ENCODE measurements around the gene IGSF3. TPM values are rescaled to one million over a fixed set of nuclear protein-coding genes. Genes with fewer than 3 reads are reported as not detected.

IGSF3 gene
- total RNA-seq, 1 experiment from 2014 or later, result 32.4 TPM

GRCh38 chr1:116686175-116686574, 18.6 kb upstream of the IGSF3 start (continued):
- TF ChIP-seq ZNF138 (CRISPR knock-in tag; conservative IDR thresholded peaks at IDR 0.05) (no peak), JUN (CRISPR knock-in tag; IDR thresholded peaks at IDR 0.05) (no peak), EMX1 (CRISPR knock-in tag; IDR thresholded peaks at IDR 0.05) (no peak), GRHL2 (CRISPR knock-in tag; IDR thresholded peaks at IDR 0.05; ENCODE audit: insufficient replicate concordance, severe bottlenecking) (no peak), CREB1 (CRISPR knock-in tag; IDR thresholded peaks at IDR 0.05) (no peak), PRRX2 (CRISPR knock-in tag; IDR thresholded peaks at IDR 0.05) (no peak), E2F1 (CRISPR knock-in tag; IDR thresholded peaks at IDR 0.05) (no peak), IRF2 (CRISPR knock-in tag; IDR thresholded peaks at IDR 0.05; ENCODE audit: borderline replicate concordance, low read depth) (no peak), NFYB (CRISPR knock-in tag; conservative IDR thresholded peaks at IDR 0.05; ENCODE audit: low read depth) (no peak)
- TF ChIP-seq, protein P1, sequence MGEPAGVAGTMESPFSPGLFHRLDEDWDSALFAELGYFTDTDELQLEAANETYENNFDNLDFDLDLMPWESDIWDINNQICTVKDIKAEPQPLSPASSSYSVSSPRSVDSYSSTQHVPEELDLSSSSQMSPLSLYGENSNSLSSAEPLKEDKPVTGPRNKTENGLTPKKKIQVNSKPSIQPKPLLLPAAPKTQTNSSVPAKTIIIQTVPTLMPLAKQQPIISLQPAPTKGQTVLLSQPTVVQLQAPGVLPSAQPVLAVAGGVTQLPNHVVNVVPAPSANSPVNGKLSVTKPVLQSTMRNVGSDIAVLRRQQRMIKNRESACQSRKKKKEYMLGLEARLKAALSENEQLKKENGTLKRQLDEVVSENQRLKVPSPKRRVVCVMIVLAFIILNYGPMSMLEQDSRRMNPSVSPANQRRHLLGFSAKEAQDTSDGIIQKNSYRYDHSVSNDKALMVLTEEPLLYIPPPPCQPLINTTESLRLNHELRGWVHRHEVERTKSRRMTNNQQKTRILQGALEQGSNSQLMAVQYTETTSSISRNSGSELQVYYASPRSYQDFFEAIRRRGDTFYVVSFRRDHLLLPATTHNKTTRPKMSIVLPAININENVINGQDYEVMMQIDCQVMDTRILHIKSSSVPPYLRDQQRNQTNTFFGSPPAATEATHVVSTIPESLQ (CRISPR knock-in tag; IDR thresholded peaks at IDR 0.05), result no peak
- TF ChIP-seq, protein P2, sequence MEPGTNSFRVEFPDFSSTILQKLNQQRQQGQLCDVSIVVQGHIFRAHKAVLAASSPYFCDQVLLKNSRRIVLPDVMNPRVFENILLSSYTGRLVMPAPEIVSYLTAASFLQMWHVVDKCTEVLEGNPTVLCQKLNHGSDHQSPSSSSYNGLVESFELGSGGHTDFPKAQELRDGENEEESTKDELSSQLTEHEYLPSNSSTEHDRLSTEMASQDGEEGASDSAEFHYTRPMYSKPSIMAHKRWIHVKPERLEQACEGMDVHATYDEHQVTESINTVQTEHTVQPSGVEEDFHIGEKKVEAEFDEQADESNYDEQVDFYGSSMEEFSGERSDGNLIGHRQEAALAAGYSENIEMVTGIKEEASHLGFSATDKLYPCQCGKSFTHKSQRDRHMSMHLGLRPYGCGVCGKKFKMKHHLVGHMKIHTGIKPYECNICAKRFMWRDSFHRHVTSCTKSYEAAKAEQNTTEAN (CRISPR knock-in tag; IDR thresholded peaks at IDR 0.05), result no peak

- TF ChIP-seq, protein P3, sequence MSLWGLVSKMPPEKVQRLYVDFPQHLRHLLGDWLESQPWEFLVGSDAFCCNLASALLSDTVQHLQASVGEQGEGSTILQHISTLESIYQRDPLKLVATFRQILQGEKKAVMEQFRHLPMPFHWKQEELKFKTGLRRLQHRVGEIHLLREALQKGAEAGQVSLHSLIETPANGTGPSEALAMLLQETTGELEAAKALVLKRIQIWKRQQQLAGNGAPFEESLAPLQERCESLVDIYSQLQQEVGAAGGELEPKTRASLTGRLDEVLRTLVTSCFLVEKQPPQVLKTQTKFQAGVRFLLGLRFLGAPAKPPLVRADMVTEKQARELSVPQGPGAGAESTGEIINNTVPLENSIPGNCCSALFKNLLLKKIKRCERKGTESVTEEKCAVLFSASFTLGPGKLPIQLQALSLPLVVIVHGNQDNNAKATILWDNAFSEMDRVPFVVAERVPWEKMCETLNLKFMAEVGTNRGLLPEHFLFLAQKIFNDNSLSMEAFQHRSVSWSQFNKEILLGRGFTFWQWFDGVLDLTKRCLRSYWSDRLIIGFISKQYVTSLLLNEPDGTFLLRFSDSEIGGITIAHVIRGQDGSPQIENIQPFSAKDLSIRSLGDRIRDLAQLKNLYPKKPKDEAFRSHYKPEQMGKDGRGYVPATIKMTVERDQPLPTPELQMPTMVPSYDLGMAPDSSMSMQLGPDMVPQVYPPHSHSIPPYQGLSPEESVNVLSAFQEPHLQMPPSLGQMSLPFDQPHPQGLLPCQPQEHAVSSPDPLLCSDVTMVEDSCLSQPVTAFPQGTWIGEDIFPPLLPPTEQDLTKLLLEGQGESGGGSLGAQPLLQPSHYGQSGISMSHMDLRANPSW (CRISPR knock-in tag; conservative IDR thresholded peaks at IDR 0.05; ENCODE audit: low read depth), result no peak
- TF ChIP-seq ZNF423 (CRISPR knock-in tag; IDR thresholded peaks at IDR 0.05), result no peak
- no peak for TF ChIP-seq HMGA2 (CRISPR knock-in tag; IDR thresholded peaks at IDR 0.05)
- no peak for TF ChIP-seq ZNF317 (CRISPR knock-in tag; IDR thresholded peaks at IDR 0.05; ENCODE audit: borderline replicate concordance, low read depth)
- TF ChIP-seq ZBTB21 (CRISPR knock-in tag; IDR thresholded peaks at IDR 0.05; ENCODE audit: borderline replicate concordance), result no peak
- TF ChIP-seq ELF4 (CRISPR knock-in tag; IDR thresholded peaks at IDR 0.05; ENCODE audit: low read depth), result no peak
- TF ChIP-seq RORB (CRISPR knock-in tag; IDR thresholded peaks at IDR 0.05), result no peak
- TF ChIP-seq ZNF263 (CRISPR knock-in tag; IDR thresholded peaks at IDR 0.05; ENCODE audit: low read depth), result no peak
- no peak for TF ChIP-seq CREB1 (CRISPR knock-in tag; IDR thresholded peaks at IDR 0.05)
- no peak for DNase-seq (ENCODE audit: low spot score)
- H3K4me3 Mint-ChIP-seq, result no peak overlapping the region
- H3K36me3 Mint-ChIP-seq, result no peaks in the 10 kb centered on the region
- no peaks in the 10 kb centered on the region for H3K27me3 Mint-ChIP-seq (ENCODE audit: low read depth)
- H3K9me3 Mint-ChIP-seq, result peaks cover 4% of the 10 kb centered on the region; the same call in 1 of the 2 replicates
- CTCF ChIA-PET, result interaction anchor here (1.4 kb wide), 1 partner anchor 12 kb away, joined by 3 read pairs; no protein-coding TSS in a partner anchor
- H3K4me1 Mint-ChIP-seq, result peaks cover 11% of the 10 kb centered on the region
- ATAC-seq, result no peak
- H3K27ac Mint-ChIP-seq, result no peak overlapping the region
- POLR2A ChIA-PET, result no interaction called here
Observed at GRCh38 chr1:116684575-116684974, 17.0 kb upstream of the IGSF3 start.

Data from WTC11 (cell line).